NB4 (cell line): ENCODE data around the gene CRIP2.

Source experiments
- MYC ChIP-seq: IDR thresholded peaks from 2 replicates; pipeline ENCODE4 v1.6.1; 2011; ENCODE audit warnings: low read depth, low read length
- POLR2A ChIP-seq: IDR thresholded peaks from 2 replicates; pipeline ENCODE4 v1.6.1; 2011; ENCODE audit warnings: mild to moderate bottlenecking; ENCODE audit not compliant: insufficient read length; ENCODE audit errors: extremely low read depth
- TF ChIP-seq, protein P1 (sequence below): IDR thresholded peaks from one replicate; pipeline ENCODE4 v1.5.1; 2012; ENCODE audit warnings: low read depth, low read length
- TF ChIP-seq, protein P2 (sequence below): IDR thresholded peaks from 2 replicates; pipeline ENCODE4 v1.6.1; 2011; ENCODE audit warnings: low read depth, low read length

DNA sequence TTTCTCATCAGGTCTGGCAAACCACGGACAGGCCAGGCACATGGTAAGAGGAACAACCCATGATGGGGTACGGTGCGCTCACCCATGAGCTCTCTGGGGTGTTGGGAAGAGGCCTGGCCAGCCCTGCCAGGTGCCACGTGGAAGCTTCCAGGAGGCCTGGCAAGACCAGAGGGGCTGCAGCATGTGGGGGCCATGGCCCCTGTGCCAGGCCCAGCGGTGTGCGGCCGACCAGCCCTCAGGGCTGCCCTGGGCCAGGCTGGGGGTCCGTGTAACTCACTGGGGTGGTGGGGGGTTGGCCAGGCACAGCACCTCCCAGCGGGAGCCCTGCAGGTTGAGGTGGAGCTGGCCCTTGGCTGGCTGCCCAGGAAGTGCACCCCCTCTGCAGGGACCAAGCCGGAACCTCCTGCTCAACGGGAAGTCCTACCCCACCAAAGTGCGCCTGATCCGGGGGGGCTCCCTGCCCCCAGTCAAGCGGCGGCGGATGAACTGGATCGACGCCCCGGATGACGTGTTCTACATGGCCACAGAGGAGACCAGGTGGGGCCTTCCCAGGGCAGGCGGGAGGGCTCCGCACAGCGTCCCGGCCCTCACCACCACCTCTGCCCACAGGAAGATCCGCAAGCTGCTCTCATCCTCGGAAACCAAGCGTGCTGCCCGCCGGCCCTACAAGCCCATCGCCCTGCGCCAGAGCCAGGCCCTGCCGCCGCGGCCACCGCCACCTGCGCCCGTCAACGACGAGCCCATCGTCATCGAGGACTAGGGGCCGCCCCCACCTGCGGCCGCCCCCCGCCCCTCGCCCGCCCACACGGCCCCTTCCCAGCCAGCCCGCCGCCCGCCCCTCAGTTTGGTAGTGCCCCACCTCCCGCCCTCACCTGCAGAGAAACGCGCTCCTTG is 4.9 kb upstream of the CRIP2 start:
- TF ChIP-seq, protein P1, sequence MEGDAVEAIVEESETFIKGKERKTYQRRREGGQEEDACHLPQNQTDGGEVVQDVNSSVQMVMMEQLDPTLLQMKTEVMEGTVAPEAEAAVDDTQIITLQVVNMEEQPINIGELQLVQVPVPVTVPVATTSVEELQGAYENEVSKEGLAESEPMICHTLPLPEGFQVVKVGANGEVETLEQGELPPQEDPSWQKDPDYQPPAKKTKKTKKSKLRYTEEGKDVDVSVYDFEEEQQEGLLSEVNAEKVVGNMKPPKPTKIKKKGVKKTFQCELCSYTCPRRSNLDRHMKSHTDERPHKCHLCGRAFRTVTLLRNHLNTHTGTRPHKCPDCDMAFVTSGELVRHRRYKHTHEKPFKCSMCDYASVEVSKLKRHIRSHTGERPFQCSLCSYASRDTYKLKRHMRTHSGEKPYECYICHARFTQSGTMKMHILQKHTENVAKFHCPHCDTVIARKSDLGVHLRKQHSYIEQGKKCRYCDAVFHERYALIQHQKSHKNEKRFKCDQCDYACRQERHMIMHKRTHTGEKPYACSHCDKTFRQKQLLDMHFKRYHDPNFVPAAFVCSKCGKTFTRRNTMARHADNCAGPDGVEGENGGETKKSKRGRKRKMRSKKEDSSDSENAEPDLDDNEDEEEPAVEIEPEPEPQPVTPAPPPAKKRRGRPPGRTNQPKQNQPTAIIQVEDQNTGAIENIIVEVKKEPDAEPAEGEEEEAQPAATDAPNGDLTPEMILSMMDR, result no peak
- TF ChIP-seq POLR2A (no peak), MYC (no peak)
- TF ChIP-seq, protein P2, sequence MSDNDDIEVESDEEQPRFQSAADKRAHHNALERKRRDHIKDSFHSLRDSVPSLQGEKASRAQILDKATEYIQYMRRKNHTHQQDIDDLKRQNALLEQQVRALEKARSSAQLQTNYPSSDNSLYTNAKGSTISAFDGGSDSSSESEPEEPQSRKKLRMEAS, result no peak
